GM06990 (cell line): ENCODE data around the gene RASD2.

Experiments
- DNase-seq: peaks from one replicate; pipeline ENCODE4 v3.0.0-alpha.2; 2011; ENCODE audit not compliant: insufficient read length; ENCODE audit errors: extremely low read depth
- H3K27me3 ChIP-seq: replicated peaks from 2 replicates; pipeline ENCODE4 v1.6.0; 2011; ENCODE audit warnings: low read length; ENCODE audit not compliant: control insufficient read depth, insufficient read depth
- H3K36me3 ChIP-seq: 2 replicates; pipeline ENCODE4 v1.5.1; 2011; ENCODE audit warnings: low read length; ENCODE audit not compliant: control insufficient read depth, insufficient read depth
- H3K4me3 ChIP-seq: replicated peaks from 2 replicates; pipeline ENCODE4 v1.5.1; 2011; ENCODE audit warnings: low read depth, mild to moderate bottlenecking, control low read depth, low read length
- TF ChIP-seq, protein P1 (sequence below): IDR thresholded peaks from 2 replicates; pipeline ENCODE4 v1.5.1; 2011; ENCODE audit warnings: low read length, control low read depth, mild to moderate bottlenecking, inconsistent platforms; ENCODE audit not compliant: insufficient read depth, poor library complexity, severe bottlenecking

The RASD2 gene

DNA sequence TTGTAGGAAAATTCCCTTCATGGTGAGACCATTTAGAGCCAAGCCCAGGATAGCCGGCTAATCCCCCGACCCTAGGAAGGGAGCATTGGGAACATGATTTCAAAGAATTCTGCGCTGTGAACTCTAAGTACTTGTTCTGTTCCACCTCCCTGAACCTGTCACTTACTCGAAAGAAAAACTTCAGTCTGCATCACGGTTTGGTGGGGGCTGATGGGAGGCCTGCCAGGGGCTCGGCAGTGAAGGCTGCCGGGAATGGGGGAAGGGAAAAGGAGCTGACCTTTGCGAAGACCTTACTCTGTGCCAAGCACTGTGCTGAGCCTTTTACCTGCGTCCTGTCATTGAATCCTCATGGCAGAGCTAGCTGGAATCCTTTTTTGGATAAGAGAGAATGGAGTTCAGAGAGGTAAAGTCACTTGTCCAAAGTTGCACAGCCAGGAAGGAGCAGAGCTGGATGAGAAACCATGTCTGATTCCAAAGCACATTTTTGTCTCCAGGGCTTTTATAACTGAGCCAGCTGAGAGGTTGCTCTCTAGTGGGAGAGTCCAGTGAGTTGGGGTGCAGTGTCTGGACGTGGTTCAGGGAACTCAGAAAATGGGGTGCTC lies 15.4 kb downstream of the RASD2 start:
- H3K36me3 ChIP-seq: no peaks in the 10 kb centered on the region
- no peaks in the 10 kb centered on the region; the same call in none of the 2 replicates for H3K27me3 ChIP-seq
- no peak for DNase-seq
- TF ChIP-seq, protein P1, sequence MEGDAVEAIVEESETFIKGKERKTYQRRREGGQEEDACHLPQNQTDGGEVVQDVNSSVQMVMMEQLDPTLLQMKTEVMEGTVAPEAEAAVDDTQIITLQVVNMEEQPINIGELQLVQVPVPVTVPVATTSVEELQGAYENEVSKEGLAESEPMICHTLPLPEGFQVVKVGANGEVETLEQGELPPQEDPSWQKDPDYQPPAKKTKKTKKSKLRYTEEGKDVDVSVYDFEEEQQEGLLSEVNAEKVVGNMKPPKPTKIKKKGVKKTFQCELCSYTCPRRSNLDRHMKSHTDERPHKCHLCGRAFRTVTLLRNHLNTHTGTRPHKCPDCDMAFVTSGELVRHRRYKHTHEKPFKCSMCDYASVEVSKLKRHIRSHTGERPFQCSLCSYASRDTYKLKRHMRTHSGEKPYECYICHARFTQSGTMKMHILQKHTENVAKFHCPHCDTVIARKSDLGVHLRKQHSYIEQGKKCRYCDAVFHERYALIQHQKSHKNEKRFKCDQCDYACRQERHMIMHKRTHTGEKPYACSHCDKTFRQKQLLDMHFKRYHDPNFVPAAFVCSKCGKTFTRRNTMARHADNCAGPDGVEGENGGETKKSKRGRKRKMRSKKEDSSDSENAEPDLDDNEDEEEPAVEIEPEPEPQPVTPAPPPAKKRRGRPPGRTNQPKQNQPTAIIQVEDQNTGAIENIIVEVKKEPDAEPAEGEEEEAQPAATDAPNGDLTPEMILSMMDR: no peak
- no peak overlapping the region for H3K4me3 ChIP-seq

- Histone ChIP-seq H3K4me3 (no peak overlapping the region), H3K36me3 (no peaks in the 10 kb centered on the region), H3K27me3 (no peaks in the 10 kb centered on the region; the same call in none of the 2 replicates)
- TF ChIP-seq, protein P1: no peak
- DNase-seq: no peak
These were observed 16.0 kb downstream of the RASD2 start for GRCh38 chr22:35556666-35557065.

- Histone ChIP-seq H3K27me3 (no peaks in the 10 kb centered on the region; the same call in none of the 2 replicates), H3K4me3 (no peak overlapping the region), H3K36me3 (no peaks in the 10 kb centered on the region)
- no peak for DNase-seq
- TF ChIP-seq, protein P1: no peak
These were observed 17.4 kb downstream of the RASD2 start for GRCh38 chr22:35558031-35558430.

- TF ChIP-seq, protein P1: no peak
- no peaks in the 10 kb centered on the region for H3K36me3 ChIP-seq
- DNase-seq: no peak
- no peaks in the 10 kb centered on the region; the same call in none of the 2 replicates for H3K27me3 ChIP-seq
- no peak overlapping the region for H3K4me3 ChIP-seq
These were observed 18.1 kb downstream of the RASD2 start for GRCh38 chr22:35558719-35559118.

- no peaks in the 10 kb centered on the region for H3K36me3 ChIP-seq
- DNase-seq: no peak
- no peak overlapping the region for H3K4me3 ChIP-seq
- TF ChIP-seq, protein P1: no peak
- no peaks in the 10 kb centered on the region; the same call in none of the 2 replicates for H3K27me3 ChIP-seq
These were observed 18.8 kb downstream of the RASD2 start for GRCh38 chr22:35559354-35560005.
